ENCODE measurements around the gene COL4A1.

- TF ChIP-seq CTCF (IDR thresholded peaks at IDR 0.05) (no peak), POLR2AphosphoS5 (IDR thresholded peaks at IDR 0.05) (no peak)
Observed at GRCh38 chr13:110211046-110211445, 95.9 kb downstream of the COL4A1 start.

Measured in upper lobe of left lung (tissue), 4 donors.